ENCODE data around the gene DCK.

Gene DCK

GRCh38 chr4:70979445-70980008 is 13.9 kb upstream of the DCK start:
- Histone ChIP-seq H3K27me3 (no peaks in the 10 kb centered on the region), H3K27ac (no peak overlapping the region), H3K4me3 (no peak overlapping the region), H3K4me1 (no peaks in the 10 kb centered on the region), H3K9me3 (no peaks in the 10 kb centered on the region), H3K36me3 (peaks cover 9 to 42% (median 11%) of the 10 kb centered on the region in 3 donors)
- no peak for TF ChIP-seq CTCF (IDR thresholded peaks at IDR 0.05)
- DNase-seq: no peak
- intact Hi-C loops (cut with DNase I; ENCODE audit: low total_unique reads): no loop called here

GRCh38 chr4:70980196-70980595 is 13.3 kb upstream of the DCK start:
- Histone ChIP-seq H3K4me3 (no peak overlapping the region), H3K36me3 (peaks cover 2 to 35% (median 5%) of the 10 kb centered on the region in 3 donors), H3K27ac (no peak overlapping the region), H3K9me3 (no peaks in the 10 kb centered on the region), H3K4me1 (no peaks in the 10 kb centered on the region), H3K27me3 (no peaks in the 10 kb centered on the region)
- TF ChIP-seq CTCF (IDR thresholded peaks at IDR 0.05): no peak
- intact Hi-C loops (cut with DNase I; ENCODE audit: low total_unique reads): no loop called here
- no peak for DNase-seq

- Histone ChIP-seq H3K9me3 (no peaks in the 10 kb centered on the region), H3K27ac (no peak overlapping the region), H3K27me3 (no peaks in the 10 kb centered on the region), H3K4me1 (no peaks in the 10 kb centered on the region), H3K36me3 (peaks cover 0 to 17% (median 0%) of the 10 kb centered on the region in 3 donors), H3K4me3 (no peak overlapping the region)
- no peak for DNase-seq
- TF ChIP-seq CTCF (IDR thresholded peaks at IDR 0.05): no peak
- intact Hi-C loops (cut with DNase I; ENCODE audit: low total_unique reads): no loop called here
These were observed 9.3 kb upstream of the DCK start for GRCh38 chr4:70984106-70984505.

- intact Hi-C loops (cut with DNase I; ENCODE audit: low total_unique reads): no loop called here
- Histone ChIP-seq H3K36me3 (peaks cover 0 to 12% (median 0%) of the 10 kb centered on the region in 3 donors), H3K27me3 (no peaks in the 10 kb centered on the region), H3K4me1 (no peaks in the 10 kb centered on the region), H3K4me3 (no peak overlapping the region), H3K27ac (no peak overlapping the region), H3K9me3 (no peaks in the 10 kb centered on the region)
- DNase-seq: no peak
- TF ChIP-seq CTCF (IDR thresholded peaks at IDR 0.05): no peak
These were observed 8.9 kb upstream of the DCK start for GRCh38 chr4:70984589-70984988.

GRCh38 chr4:70991596-70991995 is 1.9 kb upstream of the DCK start:
- Histone ChIP-seq H3K4me3 (no peak overlapping the region), H3K9me3 (no peaks in the 10 kb centered on the region), H3K36me3 (no peaks in the 10 kb centered on the region), H3K4me1 (peaks cover 0 to 29% (median 12%) of the 10 kb centered on the region in 4 donors), H3K27ac (no peak overlapping the region), H3K27me3 (no peaks in the 10 kb centered on the region)
- intact Hi-C loops (cut with DNase I; ENCODE audit: low total_unique reads): loop anchor here (5.0 kb wide), 2 partner anchors 89 to 149 kb away; partner anchors contain the start of gene MOB1B
- no peak for DNase-seq
- no peak for TF ChIP-seq CTCF (IDR thresholded peaks at IDR 0.05)

Measured in tibial artery (tissue), 4 donors.